GM21390 (cell line): ENCODE results near the gene SAT2.
A peak's percentile ranks its signal among the peaks of the same experiment; 100 is the strongest.
"Not testable (repeated sequence)": the region's sequence is repeated elsewhere in the genome, so short reads cannot be mapped to it uniquely, and the experiment has no call there.

Experiments
- ATAC-seq: cut with Tn5 transposase; IDR thresholded peaks from one replicate; pipeline ENCODE4 v1.9.1; 2021; ENCODE audit not compliant: unreplicated experiment

Gene SAT2

GRCh38 chr17:7627250-7628121 lies at the start of gene SAT2:
Gene SAT2, minus strand, starts transcription at chr17:7627821. Its CDS starts 186 bp downstream, at chr17:7627635.
- ATAC-seq, result peak; percentile 65

GRCh38 chr17:7676533-7676932 lies 48.9 kb upstream of the SAT2 start:
- ATAC-seq, result no peak

- ATAC-seq, result no peak
Observed at GRCh38 chr17:7674934-7675333, 47.3 kb upstream of the SAT2 start.

GRCh38 chr17:7673239-7673638 lies 45.6 kb upstream of the SAT2 start:
- no peak for ATAC-seq

- ATAC-seq, result no peak
Observed at GRCh38 chr17:7668482-7668881, 40.9 kb upstream of the SAT2 start.

GRCh38 chr17:7667656-7668406 lies 40.2 kb upstream of the SAT2 start:
- no peak for ATAC-seq

- no peak for ATAC-seq
Observed at GRCh38 chr17:7656958-7657609, 29.5 kb upstream of the SAT2 start.

- no peak for ATAC-seq
Observed at GRCh38 chr17:7655541-7655840, 27.9 kb upstream of the SAT2 start.

- no peak for ATAC-seq
Observed at GRCh38 chr17:7654832-7655540, 27.4 kb upstream of the SAT2 start.

- no peak for ATAC-seq
Observed at GRCh38 chr17:7652388-7653356, 25.1 kb upstream of the SAT2 start.

GRCh38 chr17:7651665-7652387 lies 24.2 kb upstream of the SAT2 start:
- no peak for ATAC-seq

- no peak for ATAC-seq
Observed at GRCh38 chr17:7651097-7651664, 23.6 kb upstream of the SAT2 start.

- ATAC-seq, result no peak
Observed at GRCh38 chr17:7650509-7651096, 23.0 kb upstream of the SAT2 start, which contains the start of gene ATP1B2. Gene ATP1B2, plus strand, starts transcription at chr17:7650926. Its CDS starts 593 bp downstream, at chr17:7651519.

- ATAC-seq, result no peak
Observed at GRCh38 chr17:7647018-7647417, 19.4 kb upstream of the SAT2 start.

- no peak for ATAC-seq
Observed at GRCh38 chr17:7646457-7646856, 18.8 kb upstream of the SAT2 start.

GRCh38 chr17:7644775-7645174 lies 17.2 kb upstream of the SAT2 start:
- no peak for ATAC-seq

GRCh38 chr17:7641635-7642034 lies 14.0 kb upstream of the SAT2 start:
- not testable (repeated sequence) for ATAC-seq

- ATAC-seq, result no peak
Observed at GRCh38 chr17:7640783-7641182, 13.2 kb upstream of the SAT2 start.

- no peak for ATAC-seq
Observed at GRCh38 chr17:7636163-7636562, 8.5 kb upstream of the SAT2 start.
